K562 (cell line): ENCODE measurements around the gene TSPAN1. TPM values are rescaled to one million over a fixed set of nuclear protein-coding genes. Genes with fewer than 3 reads are reported as not detected.

Experiments
- CTCF ChIP-seq, 3 experiments: IDR thresholded peaks in 2 of 3; conservative IDR thresholded peaks in 1 of 3; 2 replicates each; pipeline ENCODE4 v1.5.1; 2011 to 2012; ENCODE audit warnings: low read length in 3 of 3, mild to moderate bottlenecking in 3 of 3, control low read depth in 2 of 3, improper control_type of control experiment in 1 of 3, inconsistent platforms in 1 of 3, low read depth in 1 of 3, mixed read lengths in 1 of 3, moderate library complexity in 1 of 3; ENCODE audit not compliant: insufficient read depth in 2 of 3
- EP400 ChIP-seq: fragments of 450-650 bp; IDR thresholded peaks from 2 replicates; pipeline ENCODE4 v1.6.1; 2017; ENCODE audit warnings: antibody characterized with exemption, mild to moderate bottlenecking, moderate library complexity
- KLF1 ChIP-seq: fragments of 450-650 bp; IDR thresholded peaks from 2 replicates; pipeline ENCODE4 v1.6.1; 2016; ENCODE audit warnings: missing genetic modification characterization, missing compliant biosample characterization
- MED1 ChIP-seq: sonication (generic); formaldehyde crosslinking; IDR thresholded peaks from 2 replicates; pipeline ENCODE4 v1.8.1; 2023; ENCODE audit warnings: missing genetic modification reagents, borderline replicate concordance
- MNT ChIP-seq, 2 experiments: fragments of 450-650 bp; conservative IDR thresholded peaks; 2 replicates each; pipeline ENCODE4 v1.6.1; 2017; ENCODE audit warnings: mild to moderate bottlenecking in 2 of 2, moderate library complexity in 2 of 2
- ZNF124 ChIP-seq: sonication (generic); formaldehyde crosslinking; IDR thresholded peaks from 2 replicates; pipeline ENCODE4 v1.8.1; 2022; ENCODE audit warnings: missing genetic modification reagents
- ZNF175 ChIP-seq: fragments of 200-800 bp; sonication (Bioruptor generic); IDR thresholded peaks from 2 replicates; pipeline ENCODE4 v1.6.1; 2016; ENCODE audit warnings: low read depth, mild to moderate bottlenecking, missing genetic modification characterization, missing compliant biosample characterization
- ZNF79 ChIP-seq: fragments of 250-450 bp; sonication (Bioruptor Pico); IDR thresholded peaks from 2 replicates; pipeline ENCODE4 v1.4.0; 2020; ENCODE audit warnings: low read depth, mild to moderate bottlenecking, moderate library complexity
- ZSCAN29 ChIP-seq: fragments of 450-650 bp; IDR thresholded peaks from 2 replicates; pipeline ENCODE4 v1.6.1; 2017
- polyA plus RNA-seq, 8 experiments: library from polyadenylated mRNA; depleted of rRNA in 4 of 8; stranded (reverse) in 5 of 8; unstranded in 3 of 8; fragments of >200 nt; fragmentation: Nextera tagmentation in 2 of 8; fragmentation: Illumina TruSeq in 1 of 8; extraction: Ambion mirVana in 2 of 8; extraction: Trizol in 1 of 8; gene quantifications; 2 replicates each; pipeline versions ENCODE4 v1.2.1 to v1.2.3, GENCODE V29; 2011 to 2014; ENCODE audit warnings: inconsistent platforms in 1 of 8, missing spikeins in 1 of 8
- total RNA-seq, 7 experiments: library from RNA; depleted of rRNA in 6 of 7; stranded (reverse); fragments of >200 nt in 6 of 7; fragmentation: Illumina TruSeq in 2 of 7; extraction: Trizol in 2 of 7; gene quantifications; 2 replicates each; pipeline versions ENCODE4 v1.2.1 to v1.2.3, GENCODE V29; 2011 to 2021; ENCODE audit warnings: low replicate concordance in 1 of 7

The TSPAN1 gene
- total and polyA plus RNA-seq, 9 of the 15 experiments (the other 6 are each of a cell fraction or from before 2014, with no cell fraction given) = 0.58 TPM; not detected in 8

- TF ChIP-seq CTCF (IDR thresholded peaks at IDR 0.05 in 2 of 3, conservative IDR thresholded peaks at IDR 0.05 in 1 of 3; ENCODE audit: insufficient read depth in 2 of 3, low read depth in 1 of 3, low read length in 3 of 3) (peak; percentile 74 to 86 (median 81)), ZNF175 (CRISPR knock-in tag) (no peak), MED1 (CRISPR knock-in tag) (no peak), KLF1 (peak; percentile 54; the same call in 1 of the 2 replicates), MNT (conservative IDR thresholded peaks at IDR 0.05) (0 out of 4 replicates have a peak, but pooled peaks of 1 of the 2 experiments have one; percentile 11), ZNF79 (CRISPR knock-in tag) (no peak), ZSCAN29 (no peak), ZNF124 (CRISPR knock-in tag) (no peak), EP400 (no peak)
Measured at GRCh38 chr1:46180082-46180616, 5.3 kb downstream of the TSPAN1 start (continued).
